HepG2 (cell line): ENCODE results near the gene MED15. TPM values are rescaled to one million over a fixed set of nuclear protein-coding genes. Genes with fewer than 3 reads are reported as not detected.

ENCODE experiments used
- ATAC-seq: fragments of 200-7000 bp; cut with Tn5 transposase; 3 replicates; pipeline ENCODE4 v1.9.1; 2020; ENCODE audit warnings: mild to moderate bottlenecking, moderate library complexity
- BruUV-seq: library from RNA; stranded (reverse); fragments of 400-500 nt; replicated peaks from 2 replicates; lab custom pipeline; 2021; lab: Mats Ljungman, UMichigan
- CTCF ChIA-PET: fragments of 300-600 bp; formaldehyde crosslinking; extraction: SDS; loops from one replicate; lab custom pipeline; 2021; ENCODE audit warnings: low total read pairs, inconsistent platforms, low intra/inter-chr PET ratio; lab: Yijun Ruan, JAX
- POLR2A ChIA-PET: fragments of 350-600 bp; sonication (Branson Sonifier 250); formaldehyde crosslinking; loops from one replicate; lab custom pipeline; 2020; ENCODE audit warnings: antibody characterized with exemption, inconsistent platforms; lab: Yijun Ruan, JAX
- DNase-seq: peaks from one replicate; pipeline ENCODE4 v3.0.0-alpha.2; 2015; ENCODE audit warnings: low spot score
- FAIRE-seq: peaks from 3 replicates; lab custom pipeline; 2011; peaks lifted over from hg19 to GRCh38; lab: Jason Lieb, UNC
- H2AFZ ChIP-seq: one replicate; pipeline ENCODE4 v1.6.1; 2011; ENCODE audit warnings: low read length, inconsistent platforms
- H3K27ac ChIP-seq: fragments of 300-600 bp; 3 replicates; pipeline ENCODE4 v1.8.0; 2011; ENCODE audit warnings: mixed run types, mild to moderate bottlenecking, mixed read lengths, low read length, inconsistent platforms; ENCODE audit not compliant: insufficient read depth; ENCODE audit errors: extremely low read length
- H3K27me3 ChIP-seq, 2 experiments: fragments of 200-600 bp in 1 of 2; 2 replicates in 1 of 2; 3 replicates in 1 of 2; pipeline versions ENCODE4 v1.6.0 to v1.8.0; 2011; ENCODE audit warnings: low read length in 2 of 2, mild to moderate bottlenecking in 2 of 2, moderate library complexity in 2 of 2, inconsistent platforms in 1 of 2; ENCODE audit not compliant: insufficient read depth in 2 of 2, control insufficient read depth in 1 of 2
- H3K36me3 ChIP-seq, 2 experiments: fragments of 200-600 bp in 1 of 2; replicated peaks in 1 of 2; 2 replicates in 1 of 2; 3 replicates in 1 of 2; pipeline versions ENCODE4 v1.5.1 to v1.8.0; 2011; ENCODE audit warnings: low read length in 2 of 2, inconsistent platforms in 1 of 2; ENCODE audit not compliant: insufficient read depth in 2 of 2, control insufficient read depth in 1 of 2
- H3K4me1 ChIP-seq: 2 replicates; pipeline ENCODE4 v1.5.1; 2012; ENCODE audit warnings: low read length, inconsistent platforms; ENCODE audit not compliant: insufficient read depth
- H3K4me2 ChIP-seq: 2 replicates; pipeline ENCODE4 v1.6.0; 2011; ENCODE audit warnings: low read depth, low read length, inconsistent platforms
- H3K4me3 ChIP-seq, 3 experiments: fragments of 200-600 bp in 1 of 3; sonication (generic), shearing (Covaris generic) in 1 of 3; replicated peaks in 1 of 3; 2 replicates each; pipeline ENCODE4 v1.5.1; 2011 to 2016; ENCODE audit warnings: low read length in 3 of 3, inconsistent platforms in 2 of 3, low read depth in 2 of 3, mild to moderate bottlenecking in 2 of 3, control low read depth in 1 of 3, mixed read lengths in 1 of 3; ENCODE audit not compliant: insufficient read depth in 1 of 3
- H3K79me2 ChIP-seq: one replicate; pipeline ENCODE4 v1.6.1; 2011; ENCODE audit warnings: low read length, inconsistent platforms; ENCODE audit not compliant: insufficient read depth
- H3K9ac ChIP-seq: 2 replicates; pipeline ENCODE4 v1.6.0; 2011; ENCODE audit warnings: mild to moderate bottlenecking, low read depth, low read length, inconsistent platforms; ENCODE audit not compliant: insufficient read depth
- H3K9me3 ChIP-seq: 2 replicates; pipeline ENCODE4 v1.5.1; 2012; ENCODE audit warnings: mild to moderate bottlenecking, low read length
- H4K20me1 ChIP-seq: 2 replicates; pipeline ENCODE4 v1.6.0; 2011; ENCODE audit warnings: inconsistent platforms, mild to moderate bottlenecking, low read length, moderate library complexity; ENCODE audit not compliant: insufficient read depth
- BRCA1 ChIP-seq: sonication (generic); formaldehyde crosslinking; IDR thresholded peaks from 2 replicates; pipeline ENCODE4 v1.4.0; 2020; ENCODE audit warnings: missing genetic modification reagents
- ELK4 ChIP-seq: sonication (generic); formaldehyde crosslinking; IDR thresholded peaks from 2 replicates; pipeline ENCODE4 v1.9.0; 2021; ENCODE audit warnings: missing genetic modification reagents, borderline replicate concordance
- IRF9 ChIP-seq: sonication (generic); formaldehyde crosslinking; IDR thresholded peaks from 2 replicates; pipeline ENCODE4 v1.8.0; 2022; ENCODE audit warnings: missing genetic modification reagents, mild to moderate bottlenecking, borderline replicate concordance
- SIX4 ChIP-seq: sonication (generic); formaldehyde crosslinking; IDR thresholded peaks from 2 replicates; pipeline ENCODE4 v1.4.0; 2020; ENCODE audit warnings: missing genetic modification reagents
- SP2 ChIP-seq: sonication (generic); formaldehyde crosslinking; IDR thresholded peaks from 2 replicates; pipeline ENCODE4 v1.5.1; 2020; ENCODE audit warnings: mild to moderate bottlenecking, missing genetic modification reagents
- ZNF570 ChIP-seq: sonication (generic); formaldehyde crosslinking; IDR thresholded peaks from 2 replicates; pipeline ENCODE4 v1.4.0; 2020; ENCODE audit warnings: mild to moderate bottlenecking, missing genetic modification reagents, borderline replicate concordance
- WGBS: methylation state at CpG from one replicate; pipeline ENCODE4 v1.1.6; 2017; ENCODE audit warnings: low lambda C conversion rate; 5-methylcytosine and 5-hydroxymethylcytosine counted together
- in situ Hi-C: cut with HindIII; loops from 2 replicates; pipeline ENCODE4 v1.10.0; 2017; ENCODE audit warnings: low pct_unique_long_range_greater_than_20kb; ENCODE audit not compliant: extremely low pct_ligation_motif_present
- intact Hi-C: fragments of 100-400 bp; cut with micrococcal nuclease; formaldehyde crosslinking; loops from one replicate; pipeline ENCODE4 v1.10.0; 2022; ENCODE audit not compliant: unreplicated experiment
- polyA plus RNA-seq, 8 experiments: library from polyadenylated mRNA; depleted of rRNA in 3 of 8; stranded (reverse) in 7 of 8; unstranded in 1 of 8; fragments of >200 nt; fragmentation: Illumina TruSeq in 4 of 8; extraction: Trizol in 4 of 8; gene quantifications; 2 replicates each; pipeline versions ENCODE4 v1.2.1 to v1.2.3, GENCODE V29; 2011 to 2016; ENCODE audit warnings: low read depth in 4 of 8, missing spikeins in 1 of 8, mixed read lengths in 1 of 8; ENCODE audit not compliant: insufficient read depth in 1 of 8
- total RNA-seq, 5 experiments: library from RNA; depleted of rRNA; stranded (reverse); fragments of >200 nt; fragmentation: Illumina TruSeq; extraction: Trizol; gene quantifications; 2 replicates each; pipeline ENCODE4 v1.2.3, GENCODE V29; 2016; ENCODE audit warnings: low read depth in 1 of 5

The MED15 gene
- total and polyA plus RNA-seq, 2 of the 13 experiments (the other 11 are each of a cell fraction or from before 2014, with no cell fraction given): 14.3 to 27.0 TPM

GRCh38 chr22:20613301-20613700 lies 105.9 kb downstream of the MED15 start (continued):
- TF ChIP-seq ELK4 (CRISPR knock-in tag) (no peak), IRF9 (no peak)

- Histone ChIP-seq H3K36me3 (no peaks in the 10 kb centered on the region), H3K4me2 (no peak overlapping the region), H3K27me3 (peaks cover 3 to 56% of the 10 kb centered on the region in 2 experiments; a peak in 4 of 5 replicates), H3K9me3 (no peaks in the 10 kb centered on the region), H3K4me3 (no peak overlapping the region), H3K27ac (no peak overlapping the region), H4K20me1 (no peaks in the 10 kb centered on the region), H3K9ac (no peak overlapping the region)
- no peak for TF ChIP-seq IRF9
- TF ChIP-seq SP2 (CRISPR knock-in tag): no peak
- TF ChIP-seq BRCA1 (CRISPR knock-in tag): no peak
- TF ChIP-seq ZNF570: no peak
- no peak for TF ChIP-seq SIX4 (CRISPR knock-in tag)
- TF ChIP-seq, all 625 proteins: peak for 0
- ATAC-seq: no peak
- no peaks in the 10 kb centered on the region for H3K79me2 ChIP-seq
- 26% methylated on average over 6 of the region's 6 CpGs for WGBS
- no TSS peak for BruUV-seq
- CTCF ChIA-PET: no interaction called here
- no peak for DNase-seq
- peaks cover 13% of the 10 kb centered on the region; the same call in 1 of the 2 replicates for H3K4me1 ChIP-seq
- FAIRE-seq: no peak
- in situ Hi-C loops: loop anchor here (10.0 kb wide), 1 partner anchor 80 kb away; no protein-coding TSS in a partner anchor
- POLR2A ChIA-PET: no interaction called here
- H2AFZ ChIP-seq: no peak overlapping the region
- intact Hi-C loops: no loop called here
These were observed 107.6 kb downstream of the MED15 start for GRCh38 chr22:20615021-20615420.
